ENCODE measurements around the gene ZBTB7B.

Gene ZBTB7B

GRCh38 chr1:155061381-155062150, 59.0 kb downstream of the ZBTB7B start:
- peak; percentile 88 for DNase-seq (ENCODE audit: low spot score)

DNA sequence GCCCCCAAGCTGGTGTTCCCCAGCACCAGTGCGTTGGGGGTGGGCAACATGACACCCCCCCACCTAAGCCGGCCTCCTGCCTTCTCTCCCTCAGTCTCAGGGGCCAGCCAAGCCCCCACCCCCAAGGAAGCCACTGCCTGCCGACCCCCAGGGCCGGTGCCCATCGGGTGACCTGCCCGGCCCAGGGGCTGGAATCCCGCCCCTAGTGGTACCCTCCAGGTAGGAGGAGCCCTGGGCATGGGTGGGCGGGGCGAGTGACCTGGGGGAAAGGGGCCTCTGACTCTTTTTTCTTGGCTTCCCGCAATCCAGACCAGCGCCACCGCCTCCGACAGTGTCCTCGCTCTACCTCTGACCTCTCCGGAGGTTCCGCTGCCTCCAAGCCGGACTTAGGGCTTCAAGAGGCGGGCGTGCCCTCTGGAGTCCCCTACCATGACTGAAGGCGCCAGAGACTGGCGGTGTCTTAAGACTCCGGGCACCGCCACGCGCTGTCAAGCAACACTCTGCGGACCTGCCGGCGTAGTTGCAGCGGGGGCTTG, 59.6 kb downstream of the ZBTB7B start:
- no peak for DNase-seq (ENCODE audit: low spot score)

DNA sequence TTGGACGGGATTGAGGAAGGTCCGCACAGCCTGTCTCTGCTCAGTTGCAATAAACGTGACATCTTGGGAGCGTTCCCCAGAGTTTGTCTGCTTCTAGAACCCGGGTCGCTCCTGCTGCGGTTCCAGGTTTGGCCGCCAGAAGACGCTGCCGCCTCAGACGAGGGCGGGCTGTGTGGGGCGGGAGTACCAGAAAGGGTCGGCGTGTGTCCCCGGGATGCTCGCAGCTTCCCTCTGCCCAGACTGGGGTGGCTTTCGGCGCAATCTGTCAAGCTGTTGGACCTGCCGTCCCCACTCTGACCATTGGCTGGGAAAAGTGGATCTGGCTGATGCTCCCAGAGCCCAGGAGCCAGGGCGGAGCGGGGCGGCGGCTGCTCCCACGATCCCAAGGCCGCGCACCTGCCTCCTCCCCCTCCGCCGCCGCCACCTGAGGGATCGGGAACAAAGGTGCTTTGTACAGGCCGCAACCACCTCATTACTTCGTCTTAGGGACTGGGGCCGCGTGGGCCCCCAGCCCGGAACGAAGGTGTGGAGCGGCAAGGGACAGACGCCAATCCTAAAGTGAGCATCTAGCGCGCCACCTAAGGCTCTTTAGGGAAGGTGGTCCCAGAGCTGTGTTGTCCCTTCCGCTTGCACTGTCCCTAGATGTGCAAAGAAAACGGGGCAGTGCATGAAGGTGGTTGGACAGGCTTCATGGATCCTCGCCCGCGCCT, 60.3 kb downstream of the ZBTB7B start:
- DNase-seq (ENCODE audit: low spot score) = peak; percentile 67

GRCh38 chr1:155063550-155064110, 61.0 kb downstream of the ZBTB7B start, which contains the start of gene EFNA4:
TSS of gene EFNA4 (plus strand) at chr1:155063740. CDS start at chr1:155063824, 84 bp downstream.
- DNase-seq (ENCODE audit: low spot score) = peak; percentile 86

GRCh38 chr1:155064111-155064831, 61.7 kb downstream of the ZBTB7B start:
- DNase-seq (ENCODE audit: low spot score) = no peak

DNA sequence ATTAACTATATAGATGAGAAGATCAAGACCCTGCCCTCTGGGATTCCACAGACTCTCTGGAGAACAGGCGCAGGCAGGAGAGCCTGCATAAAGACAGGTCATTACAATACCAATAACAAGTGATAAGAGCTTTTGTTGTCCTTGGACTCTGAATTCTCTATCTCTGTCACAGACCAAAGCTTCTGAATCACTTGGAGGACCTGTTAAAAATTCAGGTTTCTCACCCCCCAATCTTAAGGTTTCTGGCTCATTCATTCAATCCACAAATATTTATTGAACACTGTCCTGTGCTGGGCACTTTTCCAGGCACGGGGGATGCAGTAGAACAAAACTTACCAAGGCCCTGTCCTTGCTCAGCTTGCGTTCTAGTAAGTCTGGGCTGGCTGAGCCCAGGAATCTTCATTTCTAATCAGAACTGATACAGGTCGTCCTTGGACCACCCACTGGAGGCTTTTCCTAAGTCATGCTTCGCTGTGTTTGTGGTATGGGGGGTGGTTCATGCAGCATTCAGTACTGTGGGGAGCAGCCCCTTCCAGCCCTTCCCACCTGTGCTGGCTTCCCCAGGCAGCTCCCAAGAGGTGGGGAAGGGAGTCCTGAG, 62.3 kb downstream of the ZBTB7B start:
- no peak for DNase-seq (ENCODE audit: low spot score)

- no peak for DNase-seq (ENCODE audit: low spot score)
Measured at GRCh38 chr1:155066777-155067176, 64.2 kb downstream of the ZBTB7B start.

All from cerebellar cortex (tissue), 1 donor.